ENCODE data around the gene FBP2. TPM values are rescaled to one million over a fixed set of nuclear protein-coding genes. Genes with fewer than 3 reads are reported as not detected.

FBP2 gene
- total and polyA plus RNA-seq, 10 of the 15 experiments (the other 5 are each of a cell fraction or from before 2014, with no cell fraction given) = 0.07 to 1.1 (median 0.12) TPM; not detected in 6

- no TSS peak for BruUV-seq (replicated peaks)
- no peaks in the 10 kb centered on the region for H3K36me3 ChIP-seq (ENCODE audit: control insufficient read depth in 2 of 2, insufficient read depth in 2 of 2, low read length in 1 of 2)
- TF ChIP-seq SIN3A (IDR thresholded peaks at IDR 0.05; ENCODE audit: low read depth, low read length) = no peak
- TF ChIP-seq CBX5 (IDR thresholded peaks at IDR 0.05; ENCODE audit: low read depth) = no peak
- TF ChIP-seq ZZZ3 (IDR thresholded peaks at IDR 0.05; ENCODE audit: control insufficient read depth, insufficient read length, low read depth) = no peak
- TF ChIP-seq ESRRA (IDR thresholded peaks at IDR 0.05; ENCODE audit: low read length) = no peak
- TF ChIP-seq TBL1XR1 (IDR thresholded peaks at IDR 0.05; ENCODE audit: low read depth, low read length) = no peak
- no peak for TF ChIP-seq SP1 (IDR thresholded peaks at IDR 0.05; ENCODE audit: low read depth, low read length)
- no peak for TF ChIP-seq MTA2 (IDR thresholded peaks at IDR 0.05; ENCODE audit: low read depth)
- TF ChIP-seq TCF12 (IDR thresholded peaks at IDR 0.05; ENCODE audit: low read depth, low read length) = no peak
- no peak for TF ChIP-seq HCFC1 (IDR thresholded peaks at IDR 0.05; ENCODE audit: low read length)
- TF ChIP-seq CEBPZ (IDR thresholded peaks at IDR 0.05; ENCODE audit: low read depth, low read length) = no peak
- TF ChIP-seq PAX8 (IDR thresholded peaks at IDR 0.05) = no peak
- no peak for TF ChIP-seq BCL3 (IDR thresholded peaks at IDR 0.05; ENCODE audit: borderline replicate concordance, insufficient read depth, low read depth, low read length, poor library complexity, severe bottlenecking)
- TF ChIP-seq KAT2A (conservative IDR thresholded peaks at IDR 0.05; ENCODE audit: control insufficient read depth, low read depth, low read length) = no peak
- ATAC-seq = no peak
- DNase-seq (ENCODE audit: low read depth, low spot score) = no peak
- in situ Hi-C loops (cut with MboI) (no loop called here), intact Hi-C loops (cut with micrococcal nuclease; ENCODE audit: unreplicated experiment) (no loop called here)
- SMC1A ChIA-PET (ENCODE audit: uncharacterized antibody, unreplicated experiment) = no interaction called here
- no peaks in the 10 kb centered on the region for H3K9me3 ChIP-seq (replicated peaks; ENCODE audit: control insufficient read depth, insufficient read depth, low read length)
- H3K4me3 ChIP-seq = no peak overlapping the region
- CTCF ChIA-PET = interaction anchor here (0.7 kb wide), 1 partner anchor 34 kb away, joined by 4 read pairs; no protein-coding TSS in a partner anchor
- H4K20me1 ChIP-seq (ENCODE audit: control insufficient read depth, insufficient read depth) = no peaks in the 10 kb centered on the region
- peaks cover 0 to 1% of the 10 kb centered on the region in 2 experiments; a peak in 1 of 4 replicates for H3K27me3 ChIP-seq (replicated peaks in 1 of 2; ENCODE audit: control insufficient read depth in 2 of 2, insufficient read depth in 2 of 2, low read length in 1 of 2)
- no peaks in the 10 kb centered on the region for H3K4me1 ChIP-seq (ENCODE audit: control insufficient read depth, insufficient read depth, low read length)
- FAIRE-seq = no peak
- no peak overlapping the region for H2AFZ ChIP-seq (ENCODE audit: control insufficient read depth, low read depth, low read length)
- no peak overlapping the region for H3K9ac ChIP-seq (ENCODE audit: control insufficient read depth, insufficient read depth, low read length)
- WGBS (ENCODE audit: insufficient coverage, insufficient replicate concordance, low lambda C conversion rate, missing lambda C conversion rate) = 43% methylated on average over 3 of the region's 4 CpGs
- H3K4me2 ChIP-seq (ENCODE audit: control insufficient read depth, insufficient read depth) = no peak overlapping the region
- POLR2A ChIA-PET = no interaction called here
- RAD21 ChIA-PET (ENCODE audit: unreplicated experiment) = no interaction called here
- H3K79me2 ChIP-seq (ENCODE audit: control insufficient read depth, insufficient read depth, low read length) = no peaks in the 10 kb centered on the region
- no peak overlapping the region for H3K27ac ChIP-seq (ENCODE audit: control insufficient read depth, insufficient read depth)
Observed at GRCh38 chr9:94534901-94535300, 58.7 kb downstream of the FBP2 start.
